ENCODE results near the gene DLD. TPM values are rescaled to one million over a fixed set of nuclear protein-coding genes. Genes with fewer than 3 reads are reported as not detected.
"Not testable (repeated sequence)": the region's sequence is repeated elsewhere in the genome, so short reads cannot be mapped to it uniquely, and the experiment has no call there.

The DLD gene
- total RNA-seq, 4 donors from 2014 or later = 35.8 to 84.7 (median 67.9) TPM

- Histone ChIP-seq H3K27ac (no peak overlapping the region), H3K36me3 (peaks cover 33% of the 10 kb centered on the region), H3K9me3 (no peaks in the 10 kb centered on the region), H3K4me1 (peaks cover 4% of the 10 kb centered on the region), H3K4me3 (no peak overlapping the region), H3K27me3 (no peaks in the 10 kb centered on the region)
- DNase-seq (ENCODE audit: low spot score in 2 of 2) = no peak
- WGBS = 89% methylated on average over 14 of the region's 14 CpGs
- TF ChIP-seq EP300 (IDR thresholded peaks at IDR 0.05) (no peak), CTCF (IDR thresholded peaks at IDR 0.05) (no peak), POLR2A (IDR thresholded peaks at IDR 0.05) (no peak)
Observed at GRCh38 chr7:107951172-107951787, 60.3 kb downstream of the DLD start.

- no peak for DNase-seq (ENCODE audit: low spot score in 2 of 2)
- H3K9me3 ChIP-seq = no peaks in the 10 kb centered on the region
- H3K27me3 ChIP-seq = no peaks in the 10 kb centered on the region
- no peak overlapping the region for H3K27ac ChIP-seq
- H3K36me3 ChIP-seq = peaks cover 33% of the 10 kb centered on the region
- TF ChIP-seq POLR2A (IDR thresholded peaks at IDR 0.05) = no peak
- TF ChIP-seq POLR2AphosphoS5 (IDR thresholded peaks at IDR 0.05) = no peak
- TF ChIP-seq CTCF (IDR thresholded peaks at IDR 0.05) = no peak
- no peak for TF ChIP-seq EP300 (IDR thresholded peaks at IDR 0.05)
- 85% methylated on average over 9 of the region's 9 CpGs for WGBS
- H3K4me1 ChIP-seq = peaks cover 4% of the 10 kb centered on the region
- H3K4me3 ChIP-seq = no peak overlapping the region
Observed at GRCh38 chr7:107951896-107952295, 60.9 kb downstream of the DLD start.

- DNase-seq (ENCODE audit: low spot score in 2 of 2) = no peak
- Histone ChIP-seq H3K27me3 (no peaks in the 10 kb centered on the region), H3K9me3 (no peaks in the 10 kb centered on the region), H3K36me3 (peaks cover 29% of the 10 kb centered on the region), H3K27ac (no peak overlapping the region), H3K4me3 (no peak overlapping the region), H3K4me1 (peaks cover 19% of the 10 kb centered on the region)
- TF ChIP-seq CTCF (IDR thresholded peaks at IDR 0.05) = no peak
- no peak for TF ChIP-seq EP300 (IDR thresholded peaks at IDR 0.05)
- no peak for TF ChIP-seq POLR2A (IDR thresholded peaks at IDR 0.05)
- no peak for TF ChIP-seq POLR2AphosphoS5 (IDR thresholded peaks at IDR 0.05)
- WGBS = 88% methylated on average over 6 of the region's 10 CpGs
Observed at GRCh38 chr7:107953265-107953923, 62.4 kb downstream of the DLD start.

GRCh38 chr7:107953924-107954303, 62.9 kb downstream of the DLD start:
- H3K27ac ChIP-seq = no peak overlapping the region
- H3K36me3 ChIP-seq = peaks cover 29% of the 10 kb centered on the region
- 85% methylated on average over 2 of the region's 2 CpGs for WGBS
- H3K4me1 ChIP-seq = peaks cover 25% of the 10 kb centered on the region
- TF ChIP-seq POLR2A (IDR thresholded peaks at IDR 0.05) = no peak
- TF ChIP-seq EP300 (IDR thresholded peaks at IDR 0.05) = no peak
- TF ChIP-seq CTCF (IDR thresholded peaks at IDR 0.05) = no peak
- TF ChIP-seq POLR2AphosphoS5 (IDR thresholded peaks at IDR 0.05) = no peak
- DNase-seq (ENCODE audit: low spot score in 2 of 2) = no peak
- H3K27me3 ChIP-seq = no peaks in the 10 kb centered on the region
- H3K9me3 ChIP-seq = no peaks in the 10 kb centered on the region
- no peak overlapping the region for H3K4me3 ChIP-seq

- WGBS = 94% methylated on average over 5 of the region's 5 CpGs
- DNase-seq (ENCODE audit: low spot score in 2 of 2) = no peak
- TF ChIP-seq CTCF (IDR thresholded peaks at IDR 0.05) (no peak), EP300 (IDR thresholded peaks at IDR 0.05) (no peak), POLR2A (IDR thresholded peaks at IDR 0.05) (no peak), POLR2AphosphoS5 (IDR thresholded peaks at IDR 0.05) (no peak)
- H3K27me3 ChIP-seq = no peaks in the 10 kb centered on the region
- H3K4me3 ChIP-seq = no peak overlapping the region
- no peak overlapping the region for H3K27ac ChIP-seq
- no peaks in the 10 kb centered on the region for H3K9me3 ChIP-seq
- H3K4me1 ChIP-seq = peaks cover 30% of the 10 kb centered on the region
- H3K36me3 ChIP-seq = peaks cover 35% of the 10 kb centered on the region
Observed at GRCh38 chr7:107955394-107955793, 64.4 kb downstream of the DLD start.

- WGBS = 93% methylated on average over 4 of the region's 4 CpGs
- H3K27me3 ChIP-seq; DNase-seq (ENCODE audit: low spot score in 2 of 2); H3K4me3 ChIP-seq; H3K9me3 ChIP-seq: not testable (repeated sequence)
- Histone ChIP-seq H3K4me1 (peaks cover 30% of the 10 kb centered on the region), H3K36me3 (peaks cover 26% of the 10 kb centered on the region), H3K27ac (peak overlapping the region; percentile 68)
Observed at GRCh38 chr7:107956950-107957349, 66.0 kb downstream of the DLD start.
